ENCODE measurements around the gene ELK1. TPM values are rescaled to one million over a fixed set of nuclear protein-coding genes. Genes with fewer than 3 reads are reported as not detected.
A peak's percentile ranks its signal among the peaks of the same experiment; 100 is the strongest.

Gene ELK1
- total and polyA plus RNA-seq, 10 of the 15 experiments (the other 5 are each of a cell fraction or from before 2014, with no cell fraction given): 4.1 to 55.5 (median 32.9) TPM

DNA sequence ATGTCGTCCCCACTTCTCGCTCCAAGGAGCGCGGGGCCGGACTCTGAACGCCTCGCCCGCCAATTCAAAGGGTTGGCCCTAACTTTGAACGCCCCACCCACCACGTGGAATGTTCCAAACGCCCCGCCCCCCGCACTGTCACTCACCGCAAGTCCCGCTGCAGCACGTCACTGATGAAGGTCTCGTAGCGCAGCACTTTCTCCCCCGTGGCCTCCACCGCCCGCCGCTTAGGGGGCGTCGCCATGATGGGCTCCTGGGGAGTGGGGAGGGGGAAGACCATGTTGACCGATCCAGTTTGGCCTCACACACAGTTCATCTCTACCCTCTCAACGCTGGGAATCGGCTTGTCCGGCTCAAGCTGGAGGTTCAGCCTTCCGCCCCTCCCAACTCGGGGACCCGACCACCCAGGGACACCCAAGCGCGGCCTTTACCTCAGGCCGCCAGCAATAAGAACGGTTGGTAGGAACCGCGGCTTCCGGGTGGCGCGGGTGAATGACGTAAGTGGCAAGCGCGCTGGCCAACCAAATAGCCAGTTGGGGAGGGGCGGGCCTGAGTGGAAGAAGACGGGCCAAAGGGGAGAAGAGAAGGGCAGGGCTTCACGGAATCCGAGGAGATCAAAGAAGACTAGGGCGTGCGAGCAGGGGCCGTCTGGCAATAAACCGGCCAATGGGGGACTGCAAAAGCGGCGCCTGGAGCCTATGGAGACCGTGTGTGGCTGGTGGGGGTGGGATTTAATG, 8.5 kb upstream of the ELK1 start, which contains the start of gene UXT (continued):
- TF ChIP-seq, protein P1, sequence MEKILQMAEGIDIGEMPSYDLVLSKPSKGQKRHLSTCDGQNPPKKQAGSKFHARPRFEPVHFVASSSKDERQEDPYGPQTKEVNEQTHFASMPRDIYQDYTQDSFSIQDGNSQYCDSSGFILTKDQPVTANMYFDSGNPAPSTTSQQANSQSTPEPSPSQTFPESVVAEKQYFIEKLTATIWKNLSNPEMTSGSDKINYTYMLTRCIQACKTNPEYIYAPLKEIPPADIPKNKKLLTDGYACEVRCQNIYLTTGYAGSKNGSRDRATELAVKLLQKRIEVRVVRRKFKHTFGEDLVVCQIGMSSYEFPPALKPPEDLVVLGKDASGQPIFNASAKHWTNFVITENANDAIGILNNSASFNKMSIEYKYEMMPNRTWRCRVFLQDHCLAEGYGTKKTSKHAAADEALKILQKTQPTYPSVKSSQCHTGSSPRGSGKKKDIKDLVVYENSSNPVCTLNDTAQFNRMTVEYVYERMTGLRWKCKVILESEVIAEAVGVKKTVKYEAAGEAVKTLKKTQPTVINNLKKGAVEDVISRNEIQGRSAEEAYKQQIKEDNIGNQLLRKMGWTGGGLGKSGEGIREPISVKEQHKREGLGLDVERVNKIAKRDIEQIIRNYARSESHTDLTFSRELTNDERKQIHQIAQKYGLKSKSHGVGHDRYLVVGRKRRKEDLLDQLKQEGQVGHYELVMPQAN (conservative IDR thresholded peaks at IDR 0.05): peak; percentile 69
- TF ChIP-seq, protein P2, sequence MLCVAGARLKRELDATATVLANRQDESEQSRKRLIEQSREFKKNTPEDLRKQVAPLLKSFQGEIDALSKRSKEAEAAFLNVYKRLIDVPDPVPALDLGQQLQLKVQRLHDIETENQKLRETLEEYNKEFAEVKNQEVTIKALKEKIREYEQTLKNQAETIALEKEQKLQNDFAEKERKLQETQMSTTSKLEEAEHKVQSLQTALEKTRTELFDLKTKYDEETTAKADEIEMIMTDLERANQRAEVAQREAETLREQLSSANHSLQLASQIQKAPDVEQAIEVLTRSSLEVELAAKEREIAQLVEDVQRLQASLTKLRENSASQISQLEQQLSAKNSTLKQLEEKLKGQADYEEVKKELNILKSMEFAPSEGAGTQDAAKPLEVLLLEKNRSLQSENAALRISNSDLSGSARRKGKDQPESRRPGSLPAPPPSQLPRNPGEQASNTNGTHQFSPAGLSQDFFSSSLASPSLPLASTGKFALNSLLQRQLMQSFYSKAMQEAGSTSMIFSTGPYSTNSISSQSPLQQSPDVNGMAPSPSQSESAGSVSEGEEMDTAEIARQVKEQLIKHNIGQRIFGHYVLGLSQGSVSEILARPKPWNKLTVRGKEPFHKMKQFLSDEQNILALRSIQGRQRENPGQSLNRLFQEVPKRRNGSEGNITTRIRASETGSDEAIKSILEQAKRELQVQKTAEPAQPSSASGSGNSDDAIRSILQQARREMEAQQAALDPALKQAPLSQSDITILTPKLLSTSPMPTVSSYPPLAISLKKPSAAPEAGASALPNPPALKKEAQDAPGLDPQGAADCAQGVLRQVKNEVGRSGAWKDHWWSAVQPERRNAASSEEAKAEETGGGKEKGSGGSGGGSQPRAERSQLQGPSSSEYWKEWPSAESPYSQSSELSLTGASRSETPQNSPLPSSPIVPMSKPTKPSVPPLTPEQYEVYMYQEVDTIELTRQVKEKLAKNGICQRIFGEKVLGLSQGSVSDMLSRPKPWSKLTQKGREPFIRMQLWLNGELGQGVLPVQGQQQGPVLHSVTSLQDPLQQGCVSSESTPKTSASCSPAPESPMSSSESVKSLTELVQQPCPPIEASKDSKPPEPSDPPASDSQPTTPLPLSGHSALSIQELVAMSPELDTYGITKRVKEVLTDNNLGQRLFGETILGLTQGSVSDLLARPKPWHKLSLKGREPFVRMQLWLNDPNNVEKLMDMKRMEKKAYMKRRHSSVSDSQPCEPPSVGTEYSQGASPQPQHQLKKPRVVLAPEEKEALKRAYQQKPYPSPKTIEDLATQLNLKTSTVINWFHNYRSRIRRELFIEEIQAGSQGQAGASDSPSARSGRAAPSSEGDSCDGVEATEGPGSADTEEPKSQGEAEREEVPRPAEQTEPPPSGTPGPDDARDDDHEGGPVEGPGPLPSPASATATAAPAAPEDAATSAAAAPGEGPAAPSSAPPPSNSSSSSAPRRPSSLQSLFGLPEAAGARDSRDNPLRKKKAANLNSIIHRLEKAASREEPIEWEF (IDR thresholded peaks at IDR 0.05; ENCODE audit: insufficient replicate concordance, low read depth, low read length): no peak
- TF ChIP-seq JUND (IDR thresholded peaks at IDR 0.05; ENCODE audit: low read depth, low read length): no peak
- no peak for TF ChIP-seq CEBPB (IDR thresholded peaks at IDR 0.05; ENCODE audit: borderline replicate concordance in 1 of 2, low read depth in 2 of 2, low read length in 2 of 2)
- no peak for TF ChIP-seq RELA (IDR thresholded peaks at IDR 0.05; ENCODE audit: borderline replicate concordance, partially characterized antibody)
- TF ChIP-seq, protein P3, sequence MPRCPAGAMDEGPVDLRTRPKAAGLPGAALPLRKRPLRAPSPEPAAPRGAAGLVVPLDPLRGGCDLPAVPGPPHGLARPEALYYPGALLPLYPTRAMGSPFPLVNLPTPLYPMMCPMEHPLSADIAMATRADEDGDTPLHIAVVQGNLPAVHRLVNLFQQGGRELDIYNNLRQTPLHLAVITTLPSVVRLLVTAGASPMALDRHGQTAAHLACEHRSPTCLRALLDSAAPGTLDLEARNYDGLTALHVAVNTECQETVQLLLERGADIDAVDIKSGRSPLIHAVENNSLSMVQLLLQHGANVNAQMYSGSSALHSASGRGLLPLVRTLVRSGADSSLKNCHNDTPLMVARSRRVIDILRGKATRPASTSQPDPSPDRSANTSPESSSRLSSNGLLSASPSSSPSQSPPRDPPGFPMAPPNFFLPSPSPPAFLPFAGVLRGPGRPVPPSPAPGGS (IDR thresholded peaks at IDR 0.05; ENCODE audit: borderline replicate concordance, insufficient read depth, low read depth, low read length, poor library complexity, severe bottlenecking): no peak
- TF ChIP-seq, protein P4, sequence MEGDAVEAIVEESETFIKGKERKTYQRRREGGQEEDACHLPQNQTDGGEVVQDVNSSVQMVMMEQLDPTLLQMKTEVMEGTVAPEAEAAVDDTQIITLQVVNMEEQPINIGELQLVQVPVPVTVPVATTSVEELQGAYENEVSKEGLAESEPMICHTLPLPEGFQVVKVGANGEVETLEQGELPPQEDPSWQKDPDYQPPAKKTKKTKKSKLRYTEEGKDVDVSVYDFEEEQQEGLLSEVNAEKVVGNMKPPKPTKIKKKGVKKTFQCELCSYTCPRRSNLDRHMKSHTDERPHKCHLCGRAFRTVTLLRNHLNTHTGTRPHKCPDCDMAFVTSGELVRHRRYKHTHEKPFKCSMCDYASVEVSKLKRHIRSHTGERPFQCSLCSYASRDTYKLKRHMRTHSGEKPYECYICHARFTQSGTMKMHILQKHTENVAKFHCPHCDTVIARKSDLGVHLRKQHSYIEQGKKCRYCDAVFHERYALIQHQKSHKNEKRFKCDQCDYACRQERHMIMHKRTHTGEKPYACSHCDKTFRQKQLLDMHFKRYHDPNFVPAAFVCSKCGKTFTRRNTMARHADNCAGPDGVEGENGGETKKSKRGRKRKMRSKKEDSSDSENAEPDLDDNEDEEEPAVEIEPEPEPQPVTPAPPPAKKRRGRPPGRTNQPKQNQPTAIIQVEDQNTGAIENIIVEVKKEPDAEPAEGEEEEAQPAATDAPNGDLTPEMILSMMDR (IDR thresholded peaks at IDR 0.05 in 2 of 3, conservative IDR thresholded peaks at IDR 0.05 in 1 of 3; ENCODE audit: control insufficient read depth in 2 of 3, extremely low read depth in 1 of 3, insufficient read depth in 1 of 3, low read depth in 3 of 3, low read length in 3 of 3): no peak
- TF ChIP-seq TAF1 (IDR thresholded peaks at IDR 0.05; ENCODE audit: borderline replicate concordance, low read depth, low read length): peak; percentile 71
